ENCODE measurements around the gene CA12. TPM values are rescaled to one million over a fixed set of nuclear protein-coding genes. Genes with fewer than 3 reads are reported as not detected.

The CA12 gene
- total and polyA plus RNA-seq, 2 of the 8 experiments (the other 6 are each of a cell fraction or from before 2014, with no cell fraction given): 4.7 to 4.9 TPM

GRCh38 chr15:63362885-63363284 is 18.8 kb downstream of the CA12 start:
- H3K56ac ChIP-seq (replicated peaks; ENCODE audit: insufficient read length, low read depth, low read length): no peak overlapping the region
- POLR2A ChIA-PET (ENCODE audit: partially characterized antibody): interaction anchor here (1.8 kb wide), 1 partner anchor 16 kb away, joined by 5 read pairs; no protein-coding TSS in a partner anchor
- H3K27me3 ChIP-seq (replicated peaks in 1 of 4; ENCODE audit: control insufficient read depth in 3 of 4, extremely low read depth in 1 of 4, insufficient read depth in 3 of 4, low read length in 3 of 4): no peaks in the 10 kb centered on the region
- no peak overlapping the region for H2AK5ac ChIP-seq (ENCODE audit: low read depth, low read length)
- H4K91ac ChIP-seq (replicated peaks; ENCODE audit: insufficient read length, low read length): no peak overlapping the region
- no peak overlapping the region for H2BK5ac ChIP-seq (ENCODE audit: low read depth, low read length)
- no peaks in the 10 kb centered on the region for H3K9me3 ChIP-seq (ENCODE audit: insufficient read depth in 2 of 2, low read depth in 1 of 2, low read length in 1 of 2)
- CTCF ChIA-PET (ENCODE audit: partially characterized antibody): interaction anchor here (0.6 to 1.7 kb wide), 4 partner anchors 9 to 161 kb away, joined by 3 to 4 read pairs (median 3); no protein-coding TSS in a partner anchor
- H3K4me3 ChIP-seq (ENCODE audit: extremely low read depth in 1 of 4, insufficient read depth in 2 of 4, low read depth in 3 of 4, low read length in 4 of 4): no peak overlapping the region
- H3K14ac ChIP-seq (ENCODE audit: insufficient read length): no peak overlapping the region
- no peaks in the 10 kb centered on the region for H3K79me2 ChIP-seq (ENCODE audit: control insufficient read depth in 1 of 2, insufficient read depth in 2 of 2, low read length in 2 of 2)
- H2BK120ac ChIP-seq (replicated peaks; ENCODE audit: low read depth, low read length): no peak overlapping the region
- H3K36me3 ChIP-seq (ENCODE audit: control insufficient read depth in 2 of 4, insufficient read depth in 4 of 4, low read length in 3 of 4): no peaks in the 10 kb centered on the region
- H3K4me1 ChIP-seq (replicated peaks in 1 of 4; ENCODE audit: control insufficient read depth in 3 of 4, insufficient read depth in 4 of 4, low read length in 3 of 4): peaks cover 0 to 5% (median 3%) of the 10 kb centered on the region in 4 experiments; a peak in 5 of 7 replicates
- H3K23me2 ChIP-seq (ENCODE audit: low read depth, low read length): no peaks in the 10 kb centered on the region
- no peaks in the 10 kb centered on the region for H3K79me1 ChIP-seq (ENCODE audit: low read depth, low read length)
- DNase-seq (ENCODE audit: low read depth in 1 of 2, low spot score in 2 of 2) (no peak), FAIRE-seq (no peak)
- no peak overlapping the region for H2AFZ ChIP-seq (ENCODE audit: low read length)
- 90% methylated on average over 7 of the region's 7 CpGs; no CpG with 5 or more reads in 1 of the 2 experiments for WGBS, 2 experiments (ENCODE audit: extremely low coverage in 1 of 2, insufficient coverage in 1 of 2, insufficient read length in 1 of 2, insufficient replicate concordance in 2 of 2, low coverage in 1 of 2, low lambda C conversion rate in 2 of 2, missing lambda C conversion rate in 1 of 2)
- no peaks in the 10 kb centered on the region for H4K20me1 ChIP-seq (replicated peaks in 1 of 2; ENCODE audit: control insufficient read depth in 1 of 2, insufficient read depth in 2 of 2, low read length in 2 of 2)
- H4K5ac ChIP-seq (ENCODE audit: insufficient read length, low read depth, low read length): no peak overlapping the region
- H3K4me2 ChIP-seq (ENCODE audit: insufficient read depth in 1 of 2, low read depth in 2 of 2, low read length in 2 of 2): no peak overlapping the region
- no peak overlapping the region; the same call in 1 of the 2 replicates for H2BK15ac ChIP-seq (ENCODE audit: low read length)
- 0 out of 2 replicates have a peak overlapping the region, but pooled peaks have one; percentile 69 for H2BK12ac ChIP-seq (ENCODE audit: low read depth, low read length)
- TF ChIP-seq RNF2 (IDR thresholded peaks at IDR 0.05; ENCODE audit: borderline replicate concordance, low read depth, low read length, missing control alignments, poor library complexity, severe bottlenecking) (no peak), CBX8 (IDR thresholded peaks at IDR 0.05; ENCODE audit: borderline replicate concordance, low read depth, low read length) (no peak), SIRT6 (IDR thresholded peaks at IDR 0.05; ENCODE audit: low read length) (no peak), CBX5 (IDR thresholded peaks at IDR 0.05; ENCODE audit: low read depth, low read length) (no peak), SP4 (IDR thresholded peaks at IDR 0.05; ENCODE audit: low read length) (no peak), KDM5A (IDR thresholded peaks at IDR 0.05; ENCODE audit: low read length) (no peak), ATF3 (IDR thresholded peaks at IDR 0.05; ENCODE audit: insufficient read depth, low read depth, low read length) (no peak), TAF1 (IDR thresholded peaks at IDR 0.05; ENCODE audit: low read depth, low read length) (no peak)
- H3K18ac ChIP-seq (ENCODE audit: extremely low read depth, low read length): no peak overlapping the region
- no peak overlapping the region for H3K4ac ChIP-seq (replicated peaks; ENCODE audit: insufficient read length, low read depth, low read length)
- H3K9ac ChIP-seq (replicated peaks in 1 of 4; ENCODE audit: extremely low read depth in 1 of 4, low read depth in 3 of 4, low read length in 3 of 4): no peak overlapping the region
- 0 out of 2 replicates have a peak overlapping the region, but pooled peaks have one; percentile 5 for H2BK20ac ChIP-seq (ENCODE audit: low read length)
- H4K8ac ChIP-seq (ENCODE audit: extremely low read depth, insufficient read depth, low read length): no peak overlapping the region
- H3K23ac ChIP-seq (ENCODE audit: insufficient read length): no peak overlapping the region
- no peak overlapping the region for H3K27ac ChIP-seq (ENCODE audit: low read depth, low read length)
